Aorta (tissue), 5 donors: Measurements from ENCODE around the gene SLC13A4. TPM values are rescaled to one million over a fixed set of nuclear protein-coding genes. Genes with fewer than 3 reads are reported as not detected.

Experiments
- ATAC-seq: fragments of 200-7000 bp; cut with Tn5 transposase; one replicate; pipeline ENCODE4 v1.9.1; 2022; ENCODE audit warnings: moderate library complexity; ENCODE audit not compliant: low FRiP score
- DNase-seq, 2 donors: peaks; one replicate each; pipeline ENCODE4 v3.0.0-alpha.2; 2020
- H3K27ac ChIP-seq, 2 donors: one replicate each; pipeline ENCODE4 v1.5.1; 2013; ENCODE audit warnings: low read length in 2 of 2, mild to moderate bottlenecking in 2 of 2, moderate library complexity in 2 of 2, control low read depth in 1 of 2, inconsistent platforms in 1 of 2, low read depth in 1 of 2
- H3K27me3 ChIP-seq, 2 donors: one replicate each; pipeline ENCODE4 v1.6.1; 2013; ENCODE audit warnings: control low read depth in 1 of 2, low read length in 1 of 2, mild to moderate bottlenecking in 1 of 2, moderate library complexity in 1 of 2; ENCODE audit not compliant: insufficient read depth in 2 of 2, control insufficient read depth in 1 of 2
- H3K36me3 ChIP-seq, 2 donors: one replicate each; pipeline ENCODE4 v1.6.1; 2013; ENCODE audit warnings: control low read depth in 1 of 2, low read length in 1 of 2, mild to moderate bottlenecking in 1 of 2; ENCODE audit not compliant: insufficient read depth in 2 of 2, control insufficient read depth in 1 of 2
- H3K4me1 ChIP-seq, 2 donors: one replicate each; pipeline ENCODE4 v1.6.1; 2013; ENCODE audit warnings: low read length in 2 of 2, control low read depth in 1 of 2, mild to moderate bottlenecking in 1 of 2, moderate library complexity in 1 of 2; ENCODE audit not compliant: insufficient read depth in 2 of 2, control insufficient read depth in 1 of 2
- H3K4me3 ChIP-seq, 2 donors: one replicate each; pipeline ENCODE4 v1.5.1; 2013; ENCODE audit warnings: low read length in 2 of 2, control low read depth in 1 of 2, mild to moderate bottlenecking in 1 of 2
- H3K9me3 ChIP-seq: one replicate; pipeline ENCODE4 v1.6.1; 2013; ENCODE audit warnings: mild to moderate bottlenecking, low read length; ENCODE audit not compliant: control insufficient read depth
- WGBS, 2 donors: extraction: QIAGEN DNeasy Blood & Tissue Kit; methylation state at CpG; one replicate each; pipeline ENCODE4 v1.1.7; 2013; 5-methylcytosine and 5-hydroxymethylcytosine counted together
- intact Hi-C, 2 donors: fragments of 100-400 bp; cut with DNase I; formaldehyde crosslinking; loops; one replicate each; pipeline versions ENCODE4 v1.14.2 to v1.15.0; 2022
- polyA plus RNA-seq, 2 donors: library from polyadenylated mRNA; stranded (reverse); fragments of 200-250 nt; gene quantifications; one replicate each; pipeline ENCODE4 v1.2.3, GENCODE V29; 2013
- total RNA-seq, 2 donors: library from RNA; stranded (reverse); fragmentation: NEBNext Ultra II Directional; extraction: Animal tissue kit (Norgen Biotek cat#: 25700); gene quantifications; one replicate each; pipeline ENCODE4 v1.2.1, GENCODE V29; 2021
- donor health status: healthy with polysubstance abuse.
- donor health status: Bipolar disorder and iron deficiency.
- donor health status: DM: no; HTN: no; CAD: no.
- donor health status: DM: no; HTN: no; CAD: no.
- donor health status: DM: yes; HTN: yes; CAD: no.

Gene SLC13A4
- total and polyA plus RNA-seq, 4 donors: 1.7 to 2.2 (median 2.0) TPM; not detected in 1

- Histone ChIP-seq H3K4me1 (peaks cover 0 to 3% of the 10 kb centered on the region in 2 donors), H3K36me3 (no peaks in the 10 kb centered on the region), H3K27me3 (no peaks in the 10 kb centered on the region), H3K9me3 (no peaks in the 10 kb centered on the region), H3K4me3 (no peak overlapping the region), H3K27ac (no peak overlapping the region)
- intact Hi-C loops: no loop called here
- no peak for DNase-seq
- WGBS, 2 donors: 93 to 96% methylated on average over 6 of the region's 6 CpGs
- ATAC-seq: no peak
Measured at GRCh38 chr7:135770139-135770710, 42.2 kb upstream of the SLC13A4 start.

- no peaks in the 10 kb centered on the region for H3K27me3 ChIP-seq
- H3K9me3 ChIP-seq: no peaks in the 10 kb centered on the region
- 23 to 37% methylated on average over 7 of the region's 7 CpGs for WGBS, 2 donors
- intact Hi-C loops: no loop called here
- H3K36me3 ChIP-seq: no peaks in the 10 kb centered on the region
- H3K4me1 ChIP-seq: peaks cover 0 to 3% of the 10 kb centered on the region in 2 donors
- peak overlapping the region in 1 of 2 donors; percentile 68 for H3K27ac ChIP-seq
- DNase-seq: peak in 1 of 2 donors; percentile 51
- ATAC-seq: peak; percentile 61
- no peak overlapping the region for H3K4me3 ChIP-seq
Measured at GRCh38 chr7:135769005-135769802, 41.2 kb upstream of the SLC13A4 start.

GRCh38 chr7:135768467-135768866, 40.5 kb upstream of the SLC13A4 start:
- Histone ChIP-seq H3K27ac (no peak overlapping the region), H3K36me3 (no peaks in the 10 kb centered on the region), H3K4me1 (peaks cover 0 to 3% of the 10 kb centered on the region in 2 donors), H3K4me3 (no peak overlapping the region), H3K9me3 (no peaks in the 10 kb centered on the region), H3K27me3 (no peaks in the 10 kb centered on the region)
- 71 to 73% methylated on average over 4 of the region's 4 CpGs for WGBS, 2 donors
- no peak for DNase-seq
- intact Hi-C loops: no loop called here
- no peak for ATAC-seq

- 40 to 41% methylated on average over 3 of the region's 3 CpGs for WGBS, 2 donors
- H3K9me3 ChIP-seq: no peaks in the 10 kb centered on the region
- DNase-seq (no peak), ATAC-seq (no peak)
- no peak overlapping the region for H3K4me3 ChIP-seq
- H3K27me3 ChIP-seq: no peaks in the 10 kb centered on the region
- peaks cover 3% of the 10 kb centered on the region in 2 donors for H3K4me1 ChIP-seq
- no peaks in the 10 kb centered on the region for H3K36me3 ChIP-seq
- H3K27ac ChIP-seq: peak overlapping the region in 1 of 2 donors; percentile 4
- intact Hi-C loops: no loop called here
Measured at GRCh38 chr7:135768064-135768463, 40.1 kb upstream of the SLC13A4 start.

- Histone ChIP-seq H3K9me3 (no peaks in the 10 kb centered on the region), H3K4me3 (no peak overlapping the region), H3K27ac (no peak overlapping the region), H3K27me3 (no peaks in the 10 kb centered on the region), H3K36me3 (no peaks in the 10 kb centered on the region), H3K4me1 (peaks cover 6 to 19% of the 10 kb centered on the region in 2 donors)
- no peak for ATAC-seq
- WGBS, 2 donors: 89 to 96% methylated on average over 2 of the region's 2 CpGs
- DNase-seq: no peak
- intact Hi-C loops: loop anchor here (5.0 kb wide), 2 partner anchors 34 to 51 kb away; no protein-coding TSS in a partner anchor
Measured at GRCh38 chr7:135763261-135763660, 35.3 kb upstream of the SLC13A4 start.

- Histone ChIP-seq H3K27me3 (no peaks in the 10 kb centered on the region), H3K27ac (peak overlapping the region; percentile 92 to 100), H3K36me3 (no peaks in the 10 kb centered on the region), H3K9me3 (no peaks in the 10 kb centered on the region), H3K4me3 (no peak overlapping the region), H3K4me1 (peaks cover 3 to 19% of the 10 kb centered on the region in 2 donors)
- DNase-seq (peak; percentile 83 to 89), ATAC-seq (peak; percentile 68)
- 8 to 12% methylated on average over 10 of the region's 10 CpGs for WGBS, 2 donors
- intact Hi-C loops: loop anchor here (5.0 kb wide), 2 partner anchors 35 to 50 kb away; no protein-coding TSS in a partner anchor
Measured at GRCh38 chr7:135761751-135762488, 33.9 kb upstream of the SLC13A4 start.

- no peak overlapping the region for H3K4me3 ChIP-seq
- no peaks in the 10 kb centered on the region for H3K27me3 ChIP-seq
- no peaks in the 10 kb centered on the region for H3K9me3 ChIP-seq
- peaks cover 6 to 23% of the 10 kb centered on the region in 2 donors for H3K4me1 ChIP-seq
- no peaks in the 10 kb centered on the region for H3K36me3 ChIP-seq
- intact Hi-C loops: no loop called here
- no peak for DNase-seq
- 93 to 96% methylated on average over 4 of the region's 4 CpGs for WGBS, 2 donors
- peak overlapping the region; percentile 97 to 100 for H3K27ac ChIP-seq
- no peak for ATAC-seq
Measured at GRCh38 chr7:135759532-135759931, 31.5 kb upstream of the SLC13A4 start.

GRCh38 chr7:135758531-135758932, 30.5 kb upstream of the SLC13A4 start:
- ATAC-seq: peak; percentile 77
- Histone ChIP-seq H3K36me3 (no peaks in the 10 kb centered on the region), H3K27ac (peak overlapping the region; percentile 97 to 100), H3K9me3 (no peaks in the 10 kb centered on the region), H3K4me1 (peaks cover 6 to 23% of the 10 kb centered on the region in 2 donors), H3K4me3 (no peak overlapping the region), H3K27me3 (no peaks in the 10 kb centered on the region)
- peak; percentile 83 to 88 for DNase-seq
- intact Hi-C loops: no loop called here
- WGBS, 2 donors: 3 to 7% methylated on average over 5 of the region's 5 CpGs
